ENCODE measurements around the gene VDAC2. TPM values are rescaled to one million over a fixed set of nuclear protein-coding genes. Genes with fewer than 3 reads are reported as not detected.

VDAC2 gene
- total RNA-seq, 1 donor from 2014 or later: 273 TPM

DNA sequence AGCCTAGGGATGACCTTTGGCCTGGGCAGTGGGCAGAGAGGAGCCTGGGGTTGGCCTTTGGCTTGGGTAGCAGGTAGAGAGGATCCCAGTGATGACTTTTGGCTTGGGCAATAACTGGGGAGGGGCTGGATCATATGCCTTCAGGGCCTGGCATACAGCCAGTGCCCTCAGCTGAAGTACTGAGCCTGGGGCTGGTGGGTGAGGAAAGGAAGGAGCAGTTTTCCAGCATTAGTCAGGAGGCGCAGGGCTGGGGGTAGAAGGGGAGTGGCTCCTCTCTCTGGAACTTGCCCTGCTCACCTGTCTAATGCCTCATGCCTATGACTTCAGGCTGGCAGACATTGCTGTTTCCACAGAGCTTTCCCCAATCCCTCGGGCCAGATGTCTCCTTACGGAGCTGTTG lies 40.3 kb downstream of the VDAC2 start:
- DNase-seq (ENCODE audit: low read depth): no peak

DNA sequence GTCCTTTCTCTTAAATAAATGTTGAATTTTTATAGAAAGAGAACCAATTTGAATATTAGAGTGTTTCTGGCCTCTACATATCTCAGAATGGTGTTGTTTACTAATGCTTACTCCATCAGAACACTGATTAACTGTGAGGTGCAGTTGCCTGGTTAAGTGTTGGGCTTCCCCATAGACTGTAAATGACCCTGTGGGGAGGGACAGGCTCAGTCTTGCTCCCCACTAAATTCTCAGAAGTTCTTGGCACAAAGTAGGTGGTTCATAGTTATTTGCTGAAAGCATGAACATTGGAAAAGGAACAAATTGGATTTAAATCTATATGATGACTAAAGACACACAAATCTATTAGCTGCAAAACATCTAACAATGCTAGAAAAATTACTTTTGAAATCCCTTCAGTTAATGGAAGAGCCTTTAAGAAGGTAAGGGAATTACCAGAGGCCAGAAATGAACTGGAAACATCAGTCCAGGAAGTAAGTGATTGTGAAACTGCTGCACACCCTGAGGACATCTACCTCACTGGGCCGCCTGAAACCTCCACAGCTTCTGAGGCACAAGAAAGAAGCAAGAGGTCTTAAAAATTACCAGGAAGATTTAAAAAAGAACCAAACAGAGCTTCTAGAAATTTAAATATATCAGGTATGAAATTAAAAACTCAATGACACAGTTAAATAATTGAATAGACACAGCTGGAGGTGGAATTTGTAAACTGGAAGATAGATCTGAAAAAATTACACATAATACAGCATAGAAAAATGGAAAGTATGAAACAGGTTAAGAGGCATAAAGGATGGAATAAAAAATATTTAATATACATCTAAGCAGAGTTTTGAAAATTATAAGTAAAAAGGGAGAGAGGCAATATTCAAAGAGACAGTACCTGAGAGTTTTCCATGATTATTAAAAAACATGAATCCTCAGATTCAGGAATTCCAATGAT lies 43.0 kb downstream of the VDAC2 start:
- DNase-seq (ENCODE audit: low read depth): no peak

DNA sequence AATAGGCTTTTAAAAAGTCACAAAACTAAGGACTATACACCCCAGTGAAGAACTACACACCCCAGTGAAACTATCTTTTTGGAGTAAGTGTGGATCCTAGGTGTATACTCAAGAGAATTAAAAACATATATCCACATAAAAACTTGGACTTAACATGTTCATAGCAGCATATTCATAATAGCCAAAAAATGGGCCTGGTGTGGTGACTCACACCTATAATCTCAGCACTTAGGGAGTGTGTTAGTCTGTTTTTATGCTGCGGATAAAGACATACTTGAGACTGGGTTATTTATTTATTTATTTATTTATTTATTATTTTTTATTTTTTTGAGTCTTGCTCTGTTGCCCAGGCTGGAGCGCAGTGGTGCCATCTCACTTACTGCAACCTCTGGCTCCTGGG lies 44.1 kb downstream of the VDAC2 start:
- DNase-seq (ENCODE audit: low read depth): no peak

DNA sequence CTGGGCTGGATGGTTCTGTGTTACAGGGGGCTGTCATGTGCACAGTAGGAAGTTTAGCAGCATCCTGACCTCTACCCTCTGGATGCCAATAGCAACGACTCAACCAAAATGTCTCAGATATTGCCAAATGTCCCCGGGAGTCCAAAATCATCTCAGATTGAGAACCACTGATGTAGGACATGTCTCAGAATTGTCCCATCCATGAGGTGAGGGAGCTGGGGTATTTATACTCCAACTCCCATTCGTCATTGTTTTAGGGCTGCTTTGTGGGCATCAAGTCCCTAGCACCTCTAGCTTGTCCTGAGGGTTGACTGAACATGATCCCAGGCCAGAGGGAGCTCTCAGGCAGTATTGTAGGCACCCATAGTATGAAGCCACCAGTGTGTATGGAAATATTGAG lies 50.4 kb downstream of the VDAC2 start:
- DNase-seq (ENCODE audit: low read depth): no peak

DNA sequence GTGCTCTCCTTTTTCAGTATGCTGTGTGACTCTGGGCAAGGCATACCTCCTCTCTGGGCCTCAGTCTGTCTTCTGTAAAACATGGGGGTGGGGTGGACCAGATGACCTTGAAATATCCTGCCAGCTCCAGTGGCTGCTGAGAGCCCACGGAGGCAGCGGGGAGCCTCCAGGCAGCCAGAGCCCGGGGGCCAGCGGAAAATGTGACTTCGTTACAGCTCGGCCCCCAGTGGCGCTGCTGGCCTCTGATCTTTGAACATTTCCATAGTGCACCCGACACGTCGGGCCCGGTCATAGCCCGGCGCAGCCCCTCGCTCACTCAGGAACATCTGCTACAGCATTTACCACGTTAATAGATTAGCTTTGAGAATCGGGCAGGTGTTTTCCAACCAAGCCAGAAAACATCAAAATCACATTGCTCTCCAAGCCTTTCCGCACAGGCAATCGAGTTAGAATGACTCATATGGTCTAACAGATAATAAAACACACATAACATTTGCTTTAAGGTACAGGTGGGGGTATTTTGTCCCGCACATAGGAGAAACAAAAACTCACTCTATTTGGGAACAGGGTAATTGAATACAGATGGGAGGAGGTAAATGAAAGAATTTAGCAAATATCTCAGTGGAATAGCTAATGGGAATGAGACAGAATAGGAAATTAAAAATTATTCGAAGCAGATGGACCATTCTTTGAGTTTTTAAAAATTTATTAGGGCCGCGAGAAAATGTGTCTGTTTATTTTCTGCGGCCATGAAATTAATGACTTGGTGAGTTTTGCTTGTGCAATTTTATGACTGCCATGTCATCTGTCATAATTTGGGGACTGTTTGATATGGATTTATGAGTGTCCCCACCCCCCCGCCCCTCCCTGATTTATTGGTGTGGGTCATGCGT lies 51.5 kb downstream of the VDAC2 start:
- DNase-seq (ENCODE audit: low read depth): no peak

DNA sequence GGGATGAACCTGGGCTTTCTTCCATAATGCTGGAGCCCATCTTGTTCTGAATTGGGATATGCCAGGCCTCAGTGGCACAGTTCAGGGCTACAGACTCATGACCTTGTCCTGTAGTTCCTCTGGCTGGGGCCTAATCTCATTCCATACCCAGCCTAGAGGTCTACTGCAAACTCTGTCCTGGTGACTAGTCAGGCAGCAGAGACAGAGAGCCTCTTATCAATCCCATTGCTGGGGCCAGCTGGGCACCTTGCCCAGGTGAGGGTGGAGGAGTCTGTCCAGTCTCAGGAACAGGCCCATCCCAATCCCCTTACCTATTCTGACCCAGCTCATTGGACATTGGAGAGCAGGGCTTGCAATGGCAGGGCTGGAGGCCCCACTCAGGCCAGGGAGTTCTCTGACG lies 53.2 kb downstream of the VDAC2 start:
- no peak for DNase-seq (ENCODE audit: low read depth)

DNA sequence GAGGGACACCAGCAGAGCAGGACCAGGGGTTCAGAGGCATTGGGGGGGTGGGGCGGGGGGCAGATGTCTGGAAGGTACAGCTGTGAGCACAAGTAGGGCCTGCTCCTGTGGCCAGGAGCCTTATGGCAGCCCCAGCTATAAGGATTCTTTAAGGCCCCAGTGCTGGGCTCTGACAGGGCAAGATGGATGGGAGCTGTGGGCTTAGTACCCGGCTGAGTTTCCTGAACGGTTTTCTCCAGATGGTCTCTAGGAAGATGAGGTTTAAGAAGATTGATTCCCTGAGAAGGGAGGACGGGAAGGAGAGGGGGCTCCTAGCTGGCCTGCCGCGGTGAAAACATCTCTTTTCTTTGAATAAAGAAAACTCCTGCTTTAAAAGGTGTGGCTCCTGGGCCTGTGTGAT lies 55.3 kb downstream of the VDAC2 start:
- no peak for DNase-seq (ENCODE audit: low read depth)

DNA sequence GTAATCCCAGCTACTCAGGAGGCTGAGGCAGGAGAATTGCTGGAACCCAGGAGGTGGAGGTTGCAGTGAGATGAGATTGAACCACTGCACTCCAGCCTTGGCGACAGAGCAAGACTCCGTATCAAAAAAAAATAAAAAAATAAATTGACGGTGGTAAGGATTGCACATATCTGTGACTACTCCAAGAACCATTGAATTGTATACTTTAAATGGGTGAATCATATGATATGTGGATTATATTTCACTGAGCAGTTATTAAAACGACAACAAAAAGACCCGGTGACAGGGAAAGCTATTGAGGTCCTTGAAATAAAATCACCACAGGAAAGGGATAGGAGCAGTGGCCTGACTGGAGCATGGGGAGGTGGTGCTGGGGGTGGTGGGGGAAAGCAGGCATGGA lies 56.3 kb downstream of the VDAC2 start:
- DNase-seq (ENCODE audit: low read depth): no peak

DNA sequence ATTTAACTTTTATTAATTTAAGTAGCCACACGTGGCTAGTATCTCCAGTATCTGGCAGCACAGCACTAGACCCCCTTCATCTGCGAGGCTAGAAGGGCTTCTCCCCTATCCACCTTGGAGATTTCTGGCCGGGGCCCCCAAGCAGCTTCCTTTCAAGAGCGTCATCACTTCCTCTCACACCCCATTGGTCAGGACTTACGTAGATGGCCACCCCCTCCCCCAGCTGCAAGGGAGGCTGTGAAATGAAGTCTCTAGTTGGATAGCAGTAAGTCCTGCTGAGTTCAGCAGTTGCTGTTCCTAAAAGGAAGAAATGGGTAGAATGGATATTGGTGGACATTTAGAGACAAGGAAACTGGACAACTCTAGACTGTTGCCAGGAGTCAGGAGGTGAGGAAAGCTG lies 59.0 kb downstream of the VDAC2 start:
- DNase-seq (ENCODE audit: low read depth): no peak

DNA sequence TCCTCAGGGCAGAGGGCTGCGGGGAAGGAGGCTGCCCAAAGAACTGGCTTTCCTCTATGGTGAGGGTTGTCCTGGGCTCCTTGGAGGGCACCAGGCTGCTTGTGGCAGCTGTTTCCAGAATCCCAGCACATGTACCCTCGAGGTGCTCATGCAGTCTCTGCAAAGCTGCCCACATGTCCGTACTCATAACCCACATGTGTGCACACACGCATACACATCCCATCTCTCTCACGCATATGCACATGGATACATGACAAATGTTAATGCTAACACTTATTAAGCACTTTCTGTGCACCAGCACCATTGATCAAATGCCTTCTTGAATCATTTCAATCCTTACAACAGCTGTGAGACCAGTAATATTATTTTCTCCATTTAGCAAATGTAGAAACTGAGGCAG lies 61.5 kb downstream of the VDAC2 start:
- DNase-seq (ENCODE audit: low read depth): no peak

DNA sequence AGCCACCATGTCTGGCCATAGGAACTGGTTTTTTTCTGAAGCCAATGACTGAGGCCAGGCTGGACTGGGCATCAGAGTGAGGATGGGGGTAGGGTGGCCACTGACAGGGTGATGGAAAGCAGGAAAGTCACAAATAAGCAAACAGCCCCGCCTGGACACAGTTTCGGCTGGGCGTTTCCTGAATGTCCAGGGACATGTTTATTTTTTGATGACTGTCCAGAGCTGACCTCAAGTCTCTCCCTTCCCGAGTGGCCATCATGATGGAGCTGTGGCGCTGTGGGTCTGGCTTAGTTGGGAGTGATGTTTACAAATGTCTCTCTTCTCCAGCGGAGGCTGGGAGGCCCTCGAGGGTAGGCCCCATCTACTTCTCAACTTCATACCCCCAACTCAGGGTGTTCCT lies 62.3 kb downstream of the VDAC2 start:
- no peak for DNase-seq (ENCODE audit: low read depth)

DNA sequence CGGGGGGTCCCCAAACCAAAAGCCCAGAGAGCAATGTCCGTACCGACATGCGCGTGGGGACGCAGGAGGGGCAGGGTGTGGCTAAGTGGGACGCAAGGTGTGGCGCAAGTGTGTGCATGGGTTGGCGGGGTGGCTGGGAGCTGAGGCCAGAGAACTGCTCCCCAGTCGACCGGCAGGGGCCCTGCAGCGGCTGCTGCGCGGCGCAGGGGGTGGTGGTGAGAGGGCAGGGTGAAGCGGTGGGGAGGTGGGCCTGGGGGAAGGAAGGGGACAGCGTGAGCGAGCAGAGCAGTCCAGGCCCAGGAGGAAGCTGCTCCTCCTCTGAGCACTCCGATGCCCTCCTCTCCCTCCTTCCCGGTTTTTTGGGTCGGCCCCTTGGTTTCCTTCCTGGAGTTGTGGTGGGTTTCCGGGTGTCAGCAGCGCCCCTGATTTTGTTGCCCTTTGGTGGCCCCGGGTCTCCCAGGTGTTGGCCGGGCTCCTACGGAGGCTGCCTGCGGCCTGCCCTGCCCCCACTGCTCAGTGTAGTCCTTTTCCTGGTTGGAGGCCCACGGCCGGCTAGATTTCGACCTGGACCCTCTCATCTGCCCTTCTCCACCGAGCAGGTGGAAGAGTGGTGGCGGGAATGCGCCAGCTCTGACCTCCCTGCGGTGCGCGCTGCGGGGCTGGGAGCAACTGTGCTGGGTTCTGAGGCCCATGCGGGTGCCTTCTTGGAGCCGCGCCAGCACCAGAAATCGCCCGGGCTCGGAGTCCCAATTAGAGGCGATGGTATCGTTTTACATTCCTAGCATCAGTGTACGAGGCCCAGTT lies 65.7 kb downstream of the VDAC2 start:
- no peak for DNase-seq (ENCODE audit: low read depth)

DNA sequence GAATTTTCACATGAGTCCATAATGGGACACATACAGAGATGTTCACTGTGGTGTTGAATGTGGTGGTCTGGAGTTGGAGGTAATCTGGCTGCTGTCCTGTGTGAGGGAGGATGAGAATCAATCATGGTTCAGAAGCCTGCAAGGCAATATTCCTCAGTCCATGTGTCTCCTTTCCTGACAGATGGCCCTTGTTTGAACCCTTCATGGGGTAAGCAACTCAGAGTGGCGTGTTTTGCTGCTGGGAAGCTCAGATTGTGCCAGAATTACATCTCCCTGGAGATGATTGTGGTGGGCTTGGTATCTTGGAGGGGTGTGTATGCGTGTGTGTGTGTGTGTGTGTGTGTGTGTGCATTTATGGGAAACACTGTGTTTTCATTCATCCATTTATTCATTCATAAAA lies 69.6 kb downstream of the VDAC2 start:
- no peak for DNase-seq (ENCODE audit: low read depth)

Other genes starting within 250 kb of the VDAC2 start
- gene SAMD8, start 99.1 kb upstream of the VDAC2 start, total RNA-seq: 40.1 and 40.5 TPM in 2 replicates
- gene COMTD1, start 25.2 kb downstream of the VDAC2 start, total RNA-seq: 7.4 and 9.5 TPM in 2 replicates
- gene ZNF503, start 191.0 kb downstream of the VDAC2 start, total RNA-seq: 4.6 and 9.9 TPM in 2 replicates
- 2.5 TPM in 1 of 2 replicates, not detected in the other for gene LRMDA, start 220.8 kb downstream of the VDAC2 start, total RNA-seq

Measured in myocyte (in vitro differentiated cells).